CD14-positive monocyte (primary cell): ENCODE data around the gene RBM7. TPM values are rescaled to one million over a fixed set of nuclear protein-coding genes. Genes with fewer than 3 reads are reported as not detected.
A peak's percentile ranks its signal among the peaks of the same experiment; 100 is the strongest.

Experiments
- DNase-seq, 3 donors: peaks; one replicate each; pipeline ENCODE4 v3.0.0-alpha.2; 2011 to 2022
- H2AFZ ChIP-seq: 2 replicates; pipeline ENCODE4 v1.6.0; 2012; ENCODE audit warnings: mild to moderate bottlenecking, low read depth, low read length, inconsistent platforms; ENCODE audit not compliant: insufficient read depth, poor library complexity, severe bottlenecking
- H3K27ac ChIP-seq, 2 donors: 1 replicate in 1 of 2; 2 replicates in 1 of 2; pipeline ENCODE4 v1.5.1; 2012 to 2013; ENCODE audit warnings: low read length in 2 of 2, control low read depth in 1 of 2, inconsistent platforms in 1 of 2, low read depth in 1 of 2, mild to moderate bottlenecking in 1 of 2
- H3K27me3 ChIP-seq, 2 donors: one replicate each; pipeline versions ENCODE4 v1.6.0 to v1.6.1; 2011 to 2013; ENCODE audit warnings: low read length in 2 of 2; ENCODE audit not compliant: control insufficient read depth in 2 of 2, insufficient read depth in 2 of 2
- H3K36me3 ChIP-seq, 2 donors: replicated peaks in 1 of 2; 1 replicate in 1 of 2; 2 replicates in 1 of 2; pipeline versions ENCODE4 v1.5.1 to v1.6.1; 2012 to 2013; ENCODE audit warnings: low read length in 2 of 2, control low read depth in 1 of 2, inconsistent platforms in 1 of 2, mild to moderate bottlenecking in 1 of 2; ENCODE audit not compliant: insufficient read depth in 2 of 2, control insufficient read depth in 1 of 2
- H3K4me1 ChIP-seq, 2 donors: 1 replicate in 1 of 2; 2 replicates in 1 of 2; pipeline versions ENCODE4 v1.5.1 to v1.6.1; 2012 to 2013; ENCODE audit warnings: low read length in 2 of 2, control low read depth in 1 of 2, inconsistent platforms in 1 of 2, mild to moderate bottlenecking in 1 of 2, moderate library complexity in 1 of 2; ENCODE audit not compliant: insufficient read depth in 2 of 2, control insufficient read depth in 1 of 2
- H3K4me2 ChIP-seq: replicated peaks from 2 replicates; pipeline ENCODE3; 2012; ENCODE audit warnings: low read length, moderate library complexity, mild to moderate bottlenecking; ENCODE audit not compliant: poor library complexity, severe bottlenecking; ENCODE audit errors: extremely low read depth
- H3K4me3 ChIP-seq, 3 experiments: fragments of 200-600 bp in 1 of 3; sonication (generic) in 1 of 3; replicated peaks in 1 of 3; 1 replicate in 2 of 3; 2 replicates in 1 of 3; pipeline ENCODE4 v1.5.1; 2011 to 2013; ENCODE audit warnings: low read length in 3 of 3, mild to moderate bottlenecking in 3 of 3, control low read depth in 2 of 3, low read depth in 2 of 3, inconsistent platforms in 1 of 3, moderate library complexity in 1 of 3
- H3K79me2 ChIP-seq: 2 replicates; pipeline ENCODE4 v1.6.0; 2012; ENCODE audit warnings: mild to moderate bottlenecking, control low read depth, inconsistent platforms, low read length, moderate library complexity; ENCODE audit not compliant: insufficient read depth
- H3K9ac ChIP-seq: 2 replicates; pipeline ENCODE4 v1.6.0; 2017; ENCODE audit warnings: low read length, mild to moderate bottlenecking; ENCODE audit not compliant: insufficient read depth, poor library complexity, severe bottlenecking
- H3K9me3 ChIP-seq, 2 donors: replicated peaks in 1 of 2; 1 replicate in 1 of 2; 2 replicates in 1 of 2; pipeline versions ENCODE4 v1.5.1 to v1.6.1; 2012 to 2013; ENCODE audit warnings: low read length in 2 of 2, control low read depth in 1 of 2; ENCODE audit not compliant: control insufficient read depth in 1 of 2, insufficient read depth in 1 of 2
- H4K20me1 ChIP-seq: 2 replicates; pipeline ENCODE4 v1.6.0; 2012; ENCODE audit warnings: mild to moderate bottlenecking, low read length, control low read depth, moderate library complexity; ENCODE audit not compliant: insufficient read depth
- H3K27ac Mint-ChIP-seq, 7 donors: one replicate each; pipeline ENCODE4 v1.8.0; 2020; ENCODE audit warnings: mild to moderate bottlenecking in 7 of 7, mixed read lengths in 7 of 7, moderate library complexity in 6 of 7, inconsistent platforms in 2 of 7
- H3K27me3 Mint-ChIP-seq, 3 donors: one replicate each; pipeline ENCODE4 v1.8.0; 2021 to 2022; ENCODE audit warnings: low read depth in 3 of 3, mild to moderate bottlenecking in 3 of 3, mixed read lengths in 3 of 3, moderate library complexity in 3 of 3, inconsistent platforms in 1 of 3
- H3K36me3 Mint-ChIP-seq, 2 donors: one replicate each; pipeline ENCODE4 v1.8.0; 2020; ENCODE audit warnings: mixed read lengths in 2 of 2, inconsistent platforms in 1 of 2, mild to moderate bottlenecking in 1 of 2
- H3K4me1 Mint-ChIP-seq: one replicate; pipeline ENCODE4 v1.8.0; 2020; ENCODE audit warnings: mild to moderate bottlenecking, mixed read lengths
- H3K4me3 Mint-ChIP-seq, 2 donors: one replicate each; pipeline ENCODE4 v1.8.0; 2020; ENCODE audit warnings: mild to moderate bottlenecking in 2 of 2, mixed read lengths in 2 of 2, moderate library complexity in 1 of 2
- H3K9me3 Mint-ChIP-seq, 7 donors: one replicate each; pipeline ENCODE4 v1.8.0; 2020 to 2022; ENCODE audit warnings: mixed read lengths in 7 of 7, mild to moderate bottlenecking in 6 of 7, moderate library complexity in 6 of 7, inconsistent platforms in 2 of 7
- WGBS: methylation state at CpG from one replicate; pipeline ENCODE4 v1.1.5; 2013; ENCODE audit warnings: missing lambda C conversion rate; ENCODE audit not compliant: insufficient coverage; 5-methylcytosine and 5-hydroxymethylcytosine counted together
- intact Hi-C, 2 donors: fragments of 100-400 bp; cut with micrococcal nuclease; formaldehyde crosslinking; loops; one replicate each; pipeline versions ENCODE4 v1.15.0 to v1.15.1; 2023
- polyA plus RNA-seq, 3 donors: library from polyadenylated mRNA; depleted of rRNA in 1 of 3; unstranded in 2 of 3; stranded (reverse) in 1 of 3; fragments of 300-500 nt in 2 of 3; fragments of >200 nt in 1 of 3; fragmentation: Illumina TruSeq in 2 of 3; gene quantifications; 1 replicate in 2 of 3; 2 replicates in 1 of 3; pipeline ENCODE4 v1.2.3, GENCODE V29; 2012 to 2021
- TF ChIP-seq, protein P1 (sequence below): fragments of 200-600 bp; IDR thresholded peaks from one replicate; pipeline ENCODE4 v1.8.0; 2022; ENCODE audit warnings: antibody characterized with exemption, mild to moderate bottlenecking

The RBM7 gene
- polyA plus RNA-seq, 3 donors = 27.3 to 36.3 (median 32.4) TPM

DNA sequence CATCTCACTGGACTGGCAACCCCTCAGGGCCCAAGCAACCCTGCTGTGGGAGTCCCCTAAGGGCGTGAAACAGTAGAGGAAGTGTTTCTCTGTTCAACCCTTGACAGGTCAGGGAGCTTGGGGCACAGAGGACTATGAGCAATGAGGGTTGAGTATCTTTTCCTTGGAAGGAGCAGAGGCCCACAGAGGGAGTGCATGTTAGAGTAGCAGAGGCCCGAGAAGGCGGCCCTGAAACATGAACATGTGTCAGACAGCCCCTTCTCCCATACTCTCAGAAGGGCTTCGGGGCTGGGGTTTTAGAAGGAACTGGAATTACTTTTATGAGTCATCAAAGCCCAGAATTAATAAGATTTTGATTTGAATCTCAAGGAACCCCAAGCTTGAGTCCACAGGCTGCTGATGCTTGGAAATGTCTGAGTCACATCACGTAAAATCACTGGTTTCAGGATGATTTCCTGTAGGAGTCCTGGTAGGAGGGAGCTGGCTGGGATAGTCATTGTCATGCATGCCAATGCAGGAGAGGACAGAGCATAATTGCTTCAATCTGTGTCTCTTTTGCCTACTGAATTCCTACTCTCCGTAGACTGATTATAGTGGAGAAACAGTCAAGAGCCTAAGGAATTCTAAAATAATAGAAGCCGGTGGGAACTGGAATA is 22.7 kb upstream of the RBM7 start:
- Histone ChIP-seq H2AFZ (no peak overlapping the region), H3K4me2 (no peak overlapping the region), H3K36me3 (no peaks in the 10 kb centered on the region), H3K9me3 (no peaks in the 10 kb centered on the region), H3K79me2 (no peaks in the 10 kb centered on the region), H3K4me1 (no peaks in the 10 kb centered on the region), H3K27ac (no peak overlapping the region), H3K9ac (no peak overlapping the region), H4K20me1 (no peaks in the 10 kb centered on the region), H3K4me3 (no peak overlapping the region), H3K27me3 (peaks cover 2 to 4% of the 10 kb centered on the region in 2 donors)
- Mint-ChIP-seq H3K27ac (no peak overlapping the region), H3K4me1 (no peaks in the 10 kb centered on the region), H3K27me3 (peaks cover 5 to 12% (median 8%) of the 10 kb centered on the region in 3 donors), H3K4me3 (peak overlapping the region in 1 of 2 donors; percentile 9), H3K36me3 (no peaks in the 10 kb centered on the region), H3K9me3 (peaks cover 0 to 1% (median 0%) of the 10 kb centered on the region in 7 donors)
- 96% methylated on average over 2 of the region's 7 CpGs for WGBS
- DNase-seq = no peak
- TF ChIP-seq, protein P1, sequence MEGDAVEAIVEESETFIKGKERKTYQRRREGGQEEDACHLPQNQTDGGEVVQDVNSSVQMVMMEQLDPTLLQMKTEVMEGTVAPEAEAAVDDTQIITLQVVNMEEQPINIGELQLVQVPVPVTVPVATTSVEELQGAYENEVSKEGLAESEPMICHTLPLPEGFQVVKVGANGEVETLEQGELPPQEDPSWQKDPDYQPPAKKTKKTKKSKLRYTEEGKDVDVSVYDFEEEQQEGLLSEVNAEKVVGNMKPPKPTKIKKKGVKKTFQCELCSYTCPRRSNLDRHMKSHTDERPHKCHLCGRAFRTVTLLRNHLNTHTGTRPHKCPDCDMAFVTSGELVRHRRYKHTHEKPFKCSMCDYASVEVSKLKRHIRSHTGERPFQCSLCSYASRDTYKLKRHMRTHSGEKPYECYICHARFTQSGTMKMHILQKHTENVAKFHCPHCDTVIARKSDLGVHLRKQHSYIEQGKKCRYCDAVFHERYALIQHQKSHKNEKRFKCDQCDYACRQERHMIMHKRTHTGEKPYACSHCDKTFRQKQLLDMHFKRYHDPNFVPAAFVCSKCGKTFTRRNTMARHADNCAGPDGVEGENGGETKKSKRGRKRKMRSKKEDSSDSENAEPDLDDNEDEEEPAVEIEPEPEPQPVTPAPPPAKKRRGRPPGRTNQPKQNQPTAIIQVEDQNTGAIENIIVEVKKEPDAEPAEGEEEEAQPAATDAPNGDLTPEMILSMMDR = no peak
- intact Hi-C loops = no loop called here

DNA sequence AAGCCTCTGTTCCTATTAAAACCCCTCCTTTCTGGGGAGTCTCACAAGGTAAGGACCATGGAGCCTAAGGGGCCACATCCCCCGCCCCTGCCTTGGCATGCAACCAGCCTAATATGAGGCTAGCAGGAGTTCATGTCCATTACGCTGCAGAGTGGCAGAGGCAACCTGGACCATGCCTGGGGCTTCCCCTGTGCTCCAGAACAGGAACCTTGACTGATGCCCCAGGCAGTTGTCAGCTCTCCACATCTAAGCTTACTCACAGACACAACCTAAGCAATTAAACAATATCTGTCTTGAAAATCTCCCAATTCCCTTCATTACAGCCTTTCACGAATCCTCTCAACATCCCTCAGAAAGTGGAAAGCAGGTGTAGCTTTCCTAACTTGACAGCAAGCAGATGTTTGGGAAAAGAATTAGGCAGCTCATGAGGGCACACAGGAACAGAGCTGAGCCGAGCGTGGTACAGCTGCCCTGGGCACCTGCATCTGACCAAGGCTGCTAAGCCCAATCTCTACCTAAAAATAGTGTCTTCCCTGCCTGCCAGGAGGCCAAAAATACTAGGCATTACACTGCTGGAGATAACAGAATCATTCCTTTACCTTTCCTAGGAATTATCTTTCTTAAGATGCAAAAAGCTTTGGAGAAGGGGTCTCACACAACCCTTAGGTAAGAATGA is 20.9 kb upstream of the RBM7 start:
- no peak for DNase-seq
- Histone ChIP-seq H3K27me3 (peaks cover under 1 to 2% of the 10 kb centered on the region in 2 donors), H4K20me1 (no peaks in the 10 kb centered on the region), H3K9me3 (no peaks in the 10 kb centered on the region), H3K79me2 (no peaks in the 10 kb centered on the region), H3K4me2 (no peak overlapping the region), H3K4me3 (no peak overlapping the region), H2AFZ (no peak overlapping the region), H3K4me1 (no peaks in the 10 kb centered on the region), H3K27ac (no peak overlapping the region), H3K36me3 (no peaks in the 10 kb centered on the region), H3K9ac (no peak overlapping the region)
- peaks cover 7% of the 10 kb centered on the region for H3K4me1 Mint-ChIP-seq
- H3K27ac Mint-ChIP-seq = no peak overlapping the region
- H3K36me3 Mint-ChIP-seq = no peaks in the 10 kb centered on the region
- 78% methylated on average over 3 of the region's 5 CpGs for WGBS
- H3K4me3 Mint-ChIP-seq = no peak overlapping the region
- H3K9me3 Mint-ChIP-seq = peaks cover 0 to 8% (median 4%) of the 10 kb centered on the region in 7 donors
- peaks cover 5 to 10% (median 7%) of the 10 kb centered on the region in 3 donors for H3K27me3 Mint-ChIP-seq
- TF ChIP-seq, protein P1 = no peak
- intact Hi-C loops = loop anchor here in 1 of 2 donors (10.0 kb wide), 1 partner anchor 55 kb away; the partner anchor contains the start of gene REXO2
